SU-DHL-6 (cell line): ENCODE data around the gene SGPP1.

Source experiments
- CTCF ChIP-seq: fragments of 200-600 bp; sonication (generic); IDR thresholded peaks from one replicate; pipeline ENCODE4 v1.5.1; 2017; ENCODE audit warnings: antibody characterized with exemption, mild to moderate bottlenecking, low read length, moderate library complexity; ENCODE audit not compliant: insufficient read depth, poor library complexity, severe bottlenecking
- EZH2phosphoT487 ChIP-seq: fragments of 200-600 bp; sonication (generic), shearing (Covaris generic); conservative IDR thresholded peaks from 2 replicates; pipeline ENCODE4 v1.6.1; 2018; ENCODE audit warnings: mild to moderate bottlenecking, antibody characterized with exemption, low read length, moderate library complexity, mixed read lengths

GRCh38 chr14:63642656-63643382 lies 85.0 kb downstream of the SGPP1 start:
- no peak for TF ChIP-seq CTCF
- no peak for TF ChIP-seq EZH2phosphoT487
